ENCODE results near the gene GAMT.

GAMT gene

GRCh38 chr19:1428738-1429391 is 27.5 kb upstream of the GAMT start:
- H3K79me2 ChIP-seq (ENCODE audit: low read length) = peaks cover 67% of the 10 kb centered on the region
- no peak overlapping the region for H3K4me2 ChIP-seq (ENCODE audit: low read depth, low read length)
- no peak overlapping the region for H3K4me3 ChIP-seq (ENCODE audit: low read length)
- H3K9me2 ChIP-seq (replicated peaks; ENCODE audit: insufficient read depth, low read length) = no peaks in the 10 kb centered on the region
- no peaks in the 10 kb centered on the region for H3K9me3 ChIP-seq (replicated peaks; ENCODE audit: insufficient read depth, low read length)
- H3K27me3 ChIP-seq (replicated peaks; ENCODE audit: insufficient read depth, low read length) = no peaks in the 10 kb centered on the region
- no peak overlapping the region for H3K27ac ChIP-seq (ENCODE audit: low read length)
- H3K9ac ChIP-seq (ENCODE audit: low read length) = no peak overlapping the region
- DNase-seq = no peak
- H4K20me1 ChIP-seq (ENCODE audit: insufficient read depth, low read length) = 0 out of 2 replicates have a peak, but pooled peaks cover 2% of the 10 kb centered on the region
- H3K4me1 ChIP-seq (ENCODE audit: low read length) = no peaks in the 10 kb centered on the region
- no peak overlapping the region for H2AFZ ChIP-seq (ENCODE audit: low read length)
- no peaks in the 10 kb centered on the region for H3F3A ChIP-seq (ENCODE audit: insufficient read depth, low read length)
- H3K36me3 ChIP-seq (replicated peaks; ENCODE audit: insufficient read depth, low read length) = peaks cover 12% of the 10 kb centered on the region; the same call in 1 of the 2 replicates
- TF ChIP-seq EZH2 (optimal IDR thresholded peaks at IDR 0.05; ENCODE audit: low read depth, low read length) = no peak
- no peak for TF ChIP-seq EZH2phosphoT487 (IDR thresholded peaks at IDR 0.05; ENCODE audit: low read length)
- TF ChIP-seq CTCF (IDR thresholded peaks at IDR 0.05; ENCODE audit: low read length) = no peak

DNA sequence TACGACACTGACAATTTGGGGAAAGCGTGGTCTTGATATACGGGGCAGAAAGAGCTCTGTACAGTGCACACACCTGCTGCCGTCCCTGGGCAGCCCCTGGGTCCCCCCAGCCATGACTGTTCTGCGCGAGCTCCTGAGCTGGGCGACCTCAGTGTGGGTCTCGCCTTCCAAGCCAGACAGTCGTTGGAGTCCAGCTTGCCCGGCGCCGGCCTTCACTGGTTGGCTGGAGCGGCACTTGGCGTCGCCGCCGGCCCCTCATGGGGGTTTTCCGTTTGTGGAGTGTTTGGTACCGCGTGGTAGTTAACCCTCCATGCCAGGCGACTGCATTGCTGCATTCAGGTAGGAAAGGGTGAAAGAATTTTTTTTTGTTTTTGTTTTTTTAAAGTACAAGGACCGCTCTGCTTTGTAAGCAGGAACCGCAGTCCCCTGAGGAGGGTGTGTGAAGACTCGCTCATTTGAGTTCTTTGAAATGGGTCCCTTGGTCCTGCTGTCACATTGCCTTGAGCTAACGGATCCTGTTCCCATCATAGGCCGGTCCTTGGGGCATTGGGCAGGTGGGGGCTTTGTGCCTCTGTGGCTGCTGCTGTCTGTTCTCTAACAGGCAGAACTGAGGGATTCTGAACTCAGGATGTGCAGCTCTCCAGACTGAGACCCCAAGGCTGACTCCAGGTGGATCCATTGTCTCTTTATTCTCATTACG is 26.0 kb upstream of the GAMT start:
- H3F3A ChIP-seq (ENCODE audit: insufficient read depth, low read length) = peaks cover 4% of the 10 kb centered on the region; the same call in 1 of the 2 replicates
- no peak for DNase-seq
- no peak overlapping the region for H3K27ac ChIP-seq (ENCODE audit: low read length)
- H3K79me2 ChIP-seq (ENCODE audit: low read length) = peaks cover 68% of the 10 kb centered on the region
- H3K4me2 ChIP-seq (ENCODE audit: low read depth, low read length) = no peak overlapping the region
- no peak overlapping the region for H2AFZ ChIP-seq (ENCODE audit: low read length)
- no peaks in the 10 kb centered on the region for H3K27me3 ChIP-seq (replicated peaks; ENCODE audit: insufficient read depth, low read length)
- no peak overlapping the region for H3K4me3 ChIP-seq (ENCODE audit: low read length)
- no peaks in the 10 kb centered on the region for H3K9me2 ChIP-seq (replicated peaks; ENCODE audit: insufficient read depth, low read length)
- H3K4me1 ChIP-seq (ENCODE audit: low read length) = no peaks in the 10 kb centered on the region
- H3K9me3 ChIP-seq (replicated peaks; ENCODE audit: insufficient read depth, low read length) = no peaks in the 10 kb centered on the region
- H3K9ac ChIP-seq (ENCODE audit: low read length) = no peak overlapping the region
- 0 out of 2 replicates have a peak, but pooled peaks cover 3% of the 10 kb centered on the region for H4K20me1 ChIP-seq (ENCODE audit: insufficient read depth, low read length)
- peaks cover 24% of the 10 kb centered on the region for H3K36me3 ChIP-seq (replicated peaks; ENCODE audit: insufficient read depth, low read length)
- TF ChIP-seq EZH2phosphoT487 (IDR thresholded peaks at IDR 0.05; ENCODE audit: low read length) (no peak), CTCF (IDR thresholded peaks at IDR 0.05; ENCODE audit: low read length) (no peak), EZH2 (optimal IDR thresholded peaks at IDR 0.05; ENCODE audit: low read depth, low read length) (no peak)

DNA sequence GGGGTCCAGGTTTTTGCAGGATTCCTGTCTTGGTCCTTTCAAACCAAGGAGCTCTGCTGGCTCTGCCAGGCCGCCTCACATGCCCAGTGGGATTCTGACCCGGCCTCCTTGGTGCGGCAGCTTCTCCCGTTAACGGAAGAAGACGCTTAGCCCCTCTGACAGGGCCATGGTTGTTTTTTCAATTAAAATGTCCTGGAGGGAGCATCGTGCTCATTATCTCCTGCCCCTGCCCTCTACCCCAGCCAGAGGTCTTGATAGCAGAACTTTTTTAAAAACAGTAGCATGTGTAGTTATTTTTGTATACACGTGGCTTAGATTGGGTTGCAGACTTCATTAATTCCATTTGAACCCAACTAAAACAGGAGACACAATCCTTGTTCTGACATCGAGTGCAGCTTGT is 25.4 kb upstream of the GAMT start:
- H3K9ac ChIP-seq (ENCODE audit: low read length) = no peak overlapping the region
- H3K36me3 ChIP-seq (replicated peaks; ENCODE audit: insufficient read depth, low read length) = peaks cover 27% of the 10 kb centered on the region

More for the DNA sequence above, 25.4 kb upstream of the GAMT start:
- TF ChIP-seq EZH2phosphoT487 (IDR thresholded peaks at IDR 0.05; ENCODE audit: low read length) (no peak), EZH2 (optimal IDR thresholded peaks at IDR 0.05; ENCODE audit: low read depth, low read length) (no peak), CTCF (IDR thresholded peaks at IDR 0.05; ENCODE audit: low read length) (no peak)
- H2AFZ ChIP-seq (ENCODE audit: low read length) = no peak overlapping the region
- H3K4me2 ChIP-seq (ENCODE audit: low read depth, low read length) = no peak overlapping the region
- peaks cover 68% of the 10 kb centered on the region for H3K79me2 ChIP-seq (ENCODE audit: low read length)
- H3F3A ChIP-seq (ENCODE audit: insufficient read depth, low read length) = peaks cover 4% of the 10 kb centered on the region; the same call in 1 of the 2 replicates
- 0 out of 2 replicates have a peak, but pooled peaks cover 7% of the 10 kb centered on the region for H4K20me1 ChIP-seq (ENCODE audit: insufficient read depth, low read length)
- no peak for DNase-seq
- no peaks in the 10 kb centered on the region for H3K9me3 ChIP-seq (replicated peaks; ENCODE audit: insufficient read depth, low read length)
- no peaks in the 10 kb centered on the region for H3K27me3 ChIP-seq (replicated peaks; ENCODE audit: insufficient read depth, low read length)
- no peaks in the 10 kb centered on the region for H3K4me1 ChIP-seq (ENCODE audit: low read length)
- no peaks in the 10 kb centered on the region for H3K9me2 ChIP-seq (replicated peaks; ENCODE audit: insufficient read depth, low read length)
- no peak overlapping the region for H3K4me3 ChIP-seq (ENCODE audit: low read length)
- no peak overlapping the region for H3K27ac ChIP-seq (ENCODE audit: low read length)

Measured in MM.1S (cell line).